Large intestine (tissue), 3 donors: Measurements from ENCODE around the gene TEDC1. TPM values are rescaled to one million over a fixed set of nuclear protein-coding genes. Genes with fewer than 3 reads are reported as not detected.

Experiments
- DNase-seq, 2 donors: peaks; one replicate each; pipeline versions ENCODE4 v3.0.0 to v3.0.0-alpha.2; 2013
- H3K27ac ChIP-seq: one replicate; pipeline ENCODE4 v1.5.1; 2013; ENCODE audit warnings: low read length
- H3K27me3 ChIP-seq: 2 replicates; pipeline ENCODE4 v1.6.1; 2013; ENCODE audit warnings: low read length; ENCODE audit not compliant: control insufficient read depth, insufficient read depth
- H3K36me3 ChIP-seq: 2 replicates; pipeline ENCODE4 v1.6.1; 2013; ENCODE audit warnings: low read length; ENCODE audit not compliant: control insufficient read depth, insufficient read depth
- H3K4me1 ChIP-seq: one replicate; pipeline ENCODE4 v1.6.1; 2013; ENCODE audit warnings: low read length; ENCODE audit not compliant: control insufficient read depth, insufficient read depth
- H3K4me3 ChIP-seq: one replicate; pipeline ENCODE4 v1.5.1; 2013; ENCODE audit warnings: low read length
- H3K9me3 ChIP-seq: one replicate; pipeline ENCODE4 v1.6.1; 2013; ENCODE audit warnings: mild to moderate bottlenecking, low read depth, low read length, moderate library complexity; ENCODE audit not compliant: control insufficient read depth
- whole genome bisulfite sequencing: methylation state at CpG from one replicate; pipeline ENCODE4 v1.1.5; 2013; ENCODE audit warnings: low lambda C conversion rate; ENCODE audit not compliant: insufficient coverage; 5-methylcytosine and 5-hydroxymethylcytosine counted together
- polyA plus RNA-seq: library from polyadenylated mRNA; unstranded; fragments of 120-200 nt; gene quantifications from one replicate; pipeline ENCODE4 v1.2.1, GENCODE V29; 2013

TEDC1 gene
- polyA plus RNA-seq, 1 donor: 8.7 TPM

- Histone ChIP-seq H3K27ac (peak overlapping the region; percentile 17), H3K27me3 (no peaks in the 10 kb centered on the region), H3K36me3 (no peaks in the 10 kb centered on the region), H3K4me1 (no peaks in the 10 kb centered on the region), H3K9me3 (no peaks in the 10 kb centered on the region), H3K4me3 (no peak overlapping the region)
- DNase-seq: peak in 1 of 2 donors; percentile 44
- WGBS: no CpG with 5 or more reads among the region's 27 CpGs
Observed at GRCh38 chr14:105499256-105500035, 8.4 kb downstream of the TEDC1 start.

GRCh38 chr14:105500036-105500725 is 9.1 kb downstream of the TEDC1 start:
- H3K36me3 ChIP-seq: no peaks in the 10 kb centered on the region
- no peak for DNase-seq
- H3K9me3 ChIP-seq: no peaks in the 10 kb centered on the region
- H3K27ac ChIP-seq: no peak overlapping the region
- H3K4me1 ChIP-seq: no peaks in the 10 kb centered on the region
- H3K4me3 ChIP-seq: no peak overlapping the region
- no CpG with 5 or more reads among the region's 21 CpGs for WGBS
- H3K27me3 ChIP-seq: no peaks in the 10 kb centered on the region

GRCh38 chr14:105500726-105501101 is 9.7 kb downstream of the TEDC1 start:
- no peaks in the 10 kb centered on the region for H3K4me1 ChIP-seq
- no peaks in the 10 kb centered on the region for H3K9me3 ChIP-seq
- WGBS: 100% methylated on average over 3 of the region's 10 CpGs
- no peaks in the 10 kb centered on the region for H3K27me3 ChIP-seq
- H3K27ac ChIP-seq: no peak overlapping the region
- no peaks in the 10 kb centered on the region for H3K36me3 ChIP-seq
- DNase-seq: no peak
- H3K4me3 ChIP-seq: no peak overlapping the region

DNA sequence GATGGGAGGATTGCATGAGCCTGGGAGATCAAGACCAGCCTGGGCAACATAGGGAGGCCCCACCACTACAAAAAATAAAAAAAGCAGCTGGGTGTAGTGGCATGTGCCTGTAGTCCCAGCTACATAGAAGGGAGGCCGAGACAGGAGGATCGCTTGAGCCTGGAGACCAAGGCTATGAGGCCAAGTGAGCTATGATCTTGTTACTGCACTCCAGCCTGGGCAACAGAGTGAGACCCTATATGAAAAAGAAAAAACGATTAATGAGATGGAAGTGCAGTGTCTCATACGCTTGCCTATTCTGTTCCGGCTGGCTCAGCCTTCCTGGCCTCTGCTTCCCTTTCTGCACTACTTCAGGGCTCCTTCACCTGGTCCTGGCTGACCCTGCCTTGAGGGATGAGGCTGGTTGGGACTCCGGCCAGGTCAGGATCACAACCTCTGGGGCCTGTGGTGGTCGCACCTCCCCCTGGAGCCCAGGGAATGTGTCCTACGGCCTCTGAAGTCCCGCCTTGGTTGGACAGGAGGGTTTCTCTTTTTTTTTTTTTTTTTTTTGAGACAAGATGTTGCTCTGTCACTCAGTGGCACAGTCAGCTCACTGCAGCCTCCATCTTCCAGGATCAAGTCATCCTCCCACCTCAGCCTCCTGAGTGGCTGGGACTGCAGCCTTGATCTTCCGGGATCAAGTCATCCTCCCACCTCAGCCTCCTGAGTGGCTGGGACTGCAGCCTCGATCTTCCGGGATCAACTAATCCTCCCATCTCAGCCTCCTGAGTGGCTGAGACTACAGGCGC is 10.7 kb downstream of the TEDC1 start:
- Histone ChIP-seq H3K27me3 (no peaks in the 10 kb centered on the region), H3K4me3 (no peak overlapping the region), H3K4me1 (no peaks in the 10 kb centered on the region), H3K27ac (no peak overlapping the region), H3K36me3 (no peaks in the 10 kb centered on the region), H3K9me3 (no peaks in the 10 kb centered on the region)
- no peak for DNase-seq
- WGBS: no CpG with 5 or more reads among the region's 13 CpGs

DNA sequence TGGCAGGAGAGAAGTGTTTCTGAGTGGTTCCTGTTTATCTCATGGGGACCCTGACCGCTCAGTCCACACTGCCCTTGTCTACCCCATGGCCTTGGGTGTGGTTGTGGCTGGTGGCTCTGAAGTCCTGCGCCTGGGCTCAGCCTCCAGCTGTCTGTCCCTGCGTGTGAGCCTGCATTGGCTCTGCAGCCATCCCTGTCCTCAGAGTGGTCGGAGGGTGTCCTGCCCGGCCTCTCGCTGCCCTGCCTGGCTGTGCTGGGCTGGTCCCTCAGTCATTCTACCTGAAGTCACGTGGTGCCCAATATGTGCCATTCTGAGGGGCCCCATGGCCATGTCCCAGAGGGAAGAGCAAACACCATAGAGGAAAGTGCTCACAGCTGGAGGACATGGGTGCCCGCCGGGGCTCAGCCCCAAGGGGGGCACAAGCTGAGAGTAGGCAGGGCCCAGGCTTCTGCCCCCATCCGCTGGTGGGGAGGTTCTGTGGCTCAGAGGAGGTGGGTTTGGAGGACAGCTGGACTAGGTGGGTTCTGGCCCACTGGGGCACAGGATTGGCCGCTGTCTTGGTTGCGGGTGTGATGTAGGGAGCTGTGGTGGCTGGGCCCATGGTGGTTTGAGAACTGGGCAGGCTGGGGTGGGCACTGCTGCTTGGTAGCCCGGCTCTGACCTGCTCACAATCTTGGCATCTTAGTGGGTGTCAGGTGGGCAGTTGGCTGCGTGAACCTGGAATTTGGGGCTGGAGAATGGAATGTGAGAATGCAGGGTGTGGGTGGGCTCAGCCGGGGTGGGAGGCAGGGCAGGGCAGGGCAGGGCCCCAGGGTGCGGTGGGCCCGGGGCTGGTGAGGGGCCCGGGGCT is 11.6 kb downstream of the TEDC1 start:
- Histone ChIP-seq H3K9me3 (no peaks in the 10 kb centered on the region), H3K4me3 (no peak overlapping the region), H3K27me3 (no peaks in the 10 kb centered on the region), H3K27ac (no peak overlapping the region), H3K4me1 (no peaks in the 10 kb centered on the region), H3K36me3 (no peaks in the 10 kb centered on the region)
- no peak for DNase-seq
- no CpG with 5 or more reads among the region's 18 CpGs for WGBS

DNA sequence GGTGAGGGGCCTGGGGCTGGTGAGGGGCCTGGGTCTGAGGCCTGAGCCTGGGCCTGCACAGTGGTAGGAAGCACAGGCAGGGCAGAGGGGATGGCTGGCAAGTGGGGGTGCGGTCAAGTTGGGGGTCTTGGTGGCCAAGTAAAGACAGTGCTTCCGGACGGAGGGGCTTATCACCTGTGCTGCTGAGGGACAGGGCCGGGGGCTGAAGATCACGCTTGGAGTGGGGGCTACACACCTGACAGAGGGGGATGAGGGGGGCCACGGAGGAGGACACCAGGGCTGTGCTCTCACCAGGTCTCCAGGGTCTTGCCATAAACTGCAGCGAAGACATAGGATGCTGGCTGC is 12.2 kb downstream of the TEDC1 start:
- no peaks in the 10 kb centered on the region for H3K4me1 ChIP-seq
- no peaks in the 10 kb centered on the region for H3K9me3 ChIP-seq
- WGBS: no CpG with 5 or more reads among the region's 7 CpGs
- no peak overlapping the region for H3K27ac ChIP-seq
- H3K4me3 ChIP-seq: no peak overlapping the region
- no peaks in the 10 kb centered on the region for H3K36me3 ChIP-seq
- no peak for DNase-seq
- no peaks in the 10 kb centered on the region for H3K27me3 ChIP-seq

GRCh38 chr14:105503935-105504692 is 13.1 kb downstream of the TEDC1 start:
- no peaks in the 10 kb centered on the region for H3K9me3 ChIP-seq
- H3K36me3 ChIP-seq: no peaks in the 10 kb centered on the region
- WGBS: no CpG with 5 or more reads among the region's 29 CpGs
- H3K27ac ChIP-seq: no peak overlapping the region
- H3K4me1 ChIP-seq: no peaks in the 10 kb centered on the region
- H3K4me3 ChIP-seq: no peak overlapping the region
- DNase-seq: peak in 1 of 2 donors; percentile 53
- H3K27me3 ChIP-seq: no peaks in the 10 kb centered on the region

- Histone ChIP-seq H3K27me3 (no peaks in the 10 kb centered on the region), H3K4me3 (no peak overlapping the region), H3K9me3 (no peaks in the 10 kb centered on the region), H3K27ac (no peak overlapping the region), H3K36me3 (no peaks in the 10 kb centered on the region), H3K4me1 (no peaks in the 10 kb centered on the region)
- no CpG with 5 or more reads among the region's 16 CpGs for WGBS
- DNase-seq: no peak
Observed at GRCh38 chr14:105505101-105505500, 14.1 kb downstream of the TEDC1 start.

DNA sequence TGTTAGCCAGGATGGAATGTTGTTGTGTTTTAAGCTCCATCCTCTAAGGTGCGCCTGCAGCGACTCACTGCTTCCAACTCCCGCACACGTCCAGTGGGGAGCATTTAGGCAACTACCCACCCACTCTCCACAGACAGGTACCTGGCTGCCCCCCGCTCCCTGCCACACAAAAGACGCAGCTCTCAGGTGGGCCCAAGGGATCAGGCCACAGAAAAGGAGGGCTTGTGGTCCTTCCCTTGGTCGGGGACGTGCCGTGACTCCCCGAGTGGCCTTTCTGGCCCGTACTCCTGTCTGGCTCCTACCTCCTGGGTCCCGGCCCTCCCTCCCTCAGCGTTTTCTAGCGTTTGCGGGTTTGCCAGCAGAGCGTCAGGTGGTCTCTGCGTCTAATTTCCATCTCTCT is 16.2 kb downstream of the TEDC1 start:
- Histone ChIP-seq H3K36me3 (no peaks in the 10 kb centered on the region), H3K27ac (no peak overlapping the region), H3K27me3 (peaks cover 6% of the 10 kb centered on the region), H3K4me3 (no peak overlapping the region), H3K9me3 (no peaks in the 10 kb centered on the region), H3K4me1 (no peaks in the 10 kb centered on the region)
- 70% methylated on average over 3 of the region's 17 CpGs for WGBS
- DNase-seq: no peak
